Activated CD8-positive, alpha-beta memory T cell treated with anti-CD3 and anti-CD28 coated beads for 48 hours (primary cell): ENCODE measurements around the gene PCNP.
"Not testable (repeated sequence)": the region's sequence is repeated elsewhere in the genome, so short reads cannot be mapped to it uniquely, and the experiment has no call there.

Source experiments
- DNase-seq, 3 experiments: peaks; one replicate each; pipeline ENCODE4 v3.0.0-alpha.2; 2020; ENCODE audit warnings: low read depth in 2 of 3, low spot score in 2 of 3

PCNP gene

GRCh38 chr3:101631098-101631796, 57.3 kb downstream of the PCNP start:
- no peak for DNase-seq

GRCh38 chr3:101631959-101632358, 58.0 kb downstream of the PCNP start:
- DNase-seq: not testable (repeated sequence)

- no peak for DNase-seq
Observed at GRCh38 chr3:101632586-101632985, 58.6 kb downstream of the PCNP start.

DNA sequence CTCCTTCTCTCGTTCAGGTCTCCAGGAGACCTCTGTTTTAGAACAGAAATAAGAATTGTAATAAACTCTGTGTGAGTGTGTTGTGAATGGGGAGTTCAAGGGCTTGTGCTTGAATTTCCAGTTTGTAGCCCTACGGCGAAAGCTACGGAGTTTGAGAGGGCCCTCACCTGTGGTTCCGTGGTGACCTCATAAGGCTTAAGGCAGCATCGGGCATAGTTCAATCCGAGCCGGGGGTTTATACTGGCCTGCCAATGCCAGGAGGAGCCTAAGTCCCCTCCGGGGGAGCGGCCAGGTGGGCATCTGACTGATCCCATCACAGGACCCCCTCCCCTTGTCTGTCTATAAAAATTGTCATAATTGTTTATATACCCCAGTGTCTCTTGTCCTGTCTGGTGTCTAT, 59.2 kb downstream of the PCNP start:
- no peak for DNase-seq

GRCh38 chr3:101634591-101635196, 60.7 kb downstream of the PCNP start:
- no peak for DNase-seq

DNA sequence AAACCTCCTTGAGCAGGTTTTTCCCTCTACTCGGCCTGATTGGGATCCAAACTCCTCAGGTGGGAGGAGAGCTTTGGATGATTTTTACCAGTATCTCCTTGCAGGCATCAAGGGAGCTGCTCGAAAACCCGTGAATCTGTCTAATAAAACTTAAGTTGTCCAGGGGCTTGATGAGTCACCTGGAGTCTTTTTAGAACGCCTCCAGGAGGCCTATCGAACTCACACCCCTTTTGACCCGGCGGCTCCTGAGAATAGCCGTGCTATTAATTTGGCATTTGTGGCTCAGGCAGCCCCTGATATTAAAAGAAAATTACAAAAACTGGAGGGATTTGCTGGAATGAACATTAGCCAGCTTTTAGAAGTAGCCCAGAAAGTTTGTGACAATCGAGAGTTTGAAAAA, 61.4 kb downstream of the PCNP start:
- DNase-seq: no peak

DNA sequence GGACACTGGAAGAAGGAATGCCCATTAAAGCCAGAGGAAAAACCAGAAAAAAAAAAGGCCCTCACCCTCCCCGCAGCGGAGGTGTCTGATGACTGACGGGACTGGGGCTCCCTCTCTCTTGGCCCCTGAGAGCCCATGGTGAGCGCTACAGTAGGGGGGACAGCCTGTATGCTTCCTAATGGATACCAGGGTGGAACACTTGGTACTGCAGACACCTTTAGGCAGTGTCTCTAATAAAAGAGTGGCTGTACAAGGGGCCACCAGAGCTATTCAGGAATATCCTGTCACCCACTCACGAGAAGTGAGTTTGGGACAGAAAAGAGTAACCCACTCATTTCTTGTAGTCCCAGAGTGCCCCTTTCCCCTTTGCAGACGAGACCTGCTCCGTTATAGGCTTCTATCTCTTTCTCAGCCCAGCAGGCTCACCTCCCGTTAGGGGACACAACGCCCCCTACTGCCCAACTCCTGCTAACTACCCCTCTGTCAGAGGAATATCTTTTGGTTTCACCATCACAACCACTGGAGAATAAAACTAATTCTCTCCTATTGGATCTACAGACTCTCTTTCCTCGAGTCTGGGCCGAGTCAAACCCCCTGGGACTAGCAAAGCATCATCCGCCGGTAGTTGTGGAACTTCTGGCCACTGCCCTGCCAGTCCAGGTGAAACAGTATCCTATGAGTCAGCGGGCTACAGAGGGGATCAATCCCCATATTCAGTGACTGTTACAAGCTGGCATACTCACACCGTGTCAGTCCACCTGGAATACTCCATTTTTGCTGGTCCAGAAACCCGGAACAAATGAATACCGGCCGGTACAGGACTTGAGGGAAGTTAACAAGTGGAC, 62.2 kb downstream of the PCNP start:
- peak; percentile 26 to 38 (median 30) for DNase-seq

GRCh38 chr3:101637451-101637850, 63.5 kb downstream of the PCNP start:
- no peak for DNase-seq

- no peak for DNase-seq
Observed at GRCh38 chr3:101638261-101638745, 64.3 kb downstream of the PCNP start.

GRCh38 chr3:101639280-101639963, 65.4 kb downstream of the PCNP start:
- no peak for DNase-seq

GRCh38 chr3:101640256-101640655, 66.3 kb downstream of the PCNP start:
- no peak for DNase-seq

DNA sequence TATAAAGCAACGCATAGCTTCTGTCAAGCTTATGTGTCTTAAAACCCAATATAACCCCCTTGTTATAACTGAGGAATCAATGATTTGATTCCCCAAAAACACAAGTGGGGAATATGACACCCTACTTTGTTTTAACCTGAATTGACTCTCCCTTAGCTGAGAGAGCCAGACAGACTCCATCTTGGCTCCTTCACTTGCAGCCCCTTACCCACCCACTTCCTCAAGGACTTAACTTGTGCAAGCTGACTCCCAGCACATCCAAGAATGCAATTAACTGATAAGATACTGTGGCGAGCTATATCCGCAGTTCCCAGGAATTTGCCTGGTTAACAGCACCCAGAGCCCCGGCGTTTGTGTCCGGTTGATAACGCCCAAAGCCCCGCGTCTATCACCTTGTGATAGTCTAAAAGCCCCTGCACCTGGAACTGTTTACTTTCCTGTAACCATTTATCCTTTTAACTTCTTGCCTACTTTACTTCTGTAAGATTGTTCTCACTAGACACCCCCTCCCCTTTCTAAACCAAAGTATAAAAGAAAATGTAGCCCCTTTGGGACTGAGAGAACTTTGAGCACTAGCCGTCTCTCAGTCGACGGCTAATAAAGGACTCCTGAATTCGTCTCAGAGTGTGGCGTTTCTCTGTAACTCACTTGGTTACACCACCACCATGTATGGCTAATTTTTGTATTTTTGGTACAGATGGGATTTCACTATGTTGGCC, 67.6 kb downstream of the PCNP start:
- not testable (repeated sequence) for DNase-seq

- no peak for DNase-seq
Observed at GRCh38 chr3:101642441-101642840, 68.5 kb downstream of the PCNP start.

GRCh38 chr3:101643009-101643844, 69.2 kb downstream of the PCNP start:
- DNase-seq: no peak
